WTC11 (cell line): ENCODE data around the gene TAS1R2. TPM values are rescaled to one million over a fixed set of nuclear protein-coding genes. Genes with fewer than 3 reads are reported as not detected.

Experiments
- ATAC-seq: fragments of 200-7000 bp; cut with Tn5 transposase; 2 replicates; pipeline ENCODE4 v1.10.0; 2021; ENCODE audit warnings: mild to moderate bottlenecking, moderate library complexity
- CTCF ChIA-PET: fragments of 300-600 bp; sonication (Branson Sonifier 250); formaldehyde crosslinking; loops from one replicate; lab custom pipeline; 2021; ENCODE audit warnings: antibody characterized with exemption; lab: Charles Lee
- POLR2A ChIA-PET: fragments of 350-600 bp; sonication (Branson Sonifier 250); formaldehyde crosslinking; loops from one replicate; lab custom pipeline; 2021; ENCODE audit warnings: antibody characterized with exemption; lab: Charles Lee
- DNase-seq: peaks from one replicate; pipeline ENCODE4 v3.0.0; 2021; ENCODE audit warnings: low spot score
- H3K27ac Mint-ChIP-seq: 2 replicates; pipeline ENCODE4 v1.8.0; 2021; ENCODE audit warnings: mixed read lengths
- H3K27me3 Mint-ChIP-seq: 2 replicates; pipeline ENCODE4 v1.8.0; 2021; ENCODE audit warnings: low read depth, mild to moderate bottlenecking, moderate library complexity, mixed read lengths
- H3K36me3 Mint-ChIP-seq: 2 replicates; pipeline ENCODE4 v1.8.0; 2021; ENCODE audit warnings: mixed read lengths
- H3K4me1 Mint-ChIP-seq: 2 replicates; pipeline ENCODE4 v1.8.0; 2022; ENCODE audit warnings: mixed read lengths
- H3K4me3 Mint-ChIP-seq: 2 replicates; pipeline ENCODE4 v1.8.0; 2021; ENCODE audit warnings: mild to moderate bottlenecking, moderate library complexity, mixed read lengths
- H3K9me3 Mint-ChIP-seq: 2 replicates; pipeline ENCODE4 v1.8.0; 2021; ENCODE audit warnings: mixed read lengths
- ELF4 ChIP-seq: sonication (generic); formaldehyde crosslinking; IDR thresholded peaks from 2 replicates; pipeline ENCODE4 v1.8.1; 2022; ENCODE audit warnings: low read depth, mild to moderate bottlenecking, moderate library complexity, missing genetic modification reagents
- JAZF1 ChIP-seq: fragments of 250-450 bp; sonication (Bioruptor Pico); IDR thresholded peaks from 2 replicates; pipeline ENCODE4 v1.9.0; 2021; ENCODE audit warnings: moderate library complexity, mild to moderate bottlenecking, inconsistent platforms
- JUN ChIP-seq: sonication (generic); formaldehyde crosslinking; IDR thresholded peaks from 2 replicates; pipeline ENCODE4 v1.8.0; 2023; ENCODE audit warnings: mild to moderate bottlenecking, missing genetic modification reagents
- NFATC4 ChIP-seq: fragments of 250-450 bp; sonication (Bioruptor Pico); IDR thresholded peaks from 2 replicates; pipeline ENCODE4 v1.9.0; 2021; ENCODE audit warnings: mild to moderate bottlenecking
- OVOL2 ChIP-seq: fragments of 250-450 bp; sonication (Bioruptor Pico); IDR thresholded peaks from 2 replicates; pipeline ENCODE4 v1.9.0; 2021; ENCODE audit warnings: mild to moderate bottlenecking, borderline replicate concordance
- RELA ChIP-seq: sonication (generic); formaldehyde crosslinking; IDR thresholded peaks from 2 replicates; pipeline ENCODE4 v1.8.1; 2022; ENCODE audit warnings: missing genetic modification reagents, mild to moderate bottlenecking, borderline replicate concordance
- SP1 ChIP-seq: sonication (generic); formaldehyde crosslinking; conservative IDR thresholded peaks from 2 replicates; pipeline ENCODE4 v1.8.1; 2022; ENCODE audit warnings: missing genetic modification reagents
- ZBTB21 ChIP-seq: sonication (generic); formaldehyde crosslinking; IDR thresholded peaks from 2 replicates; pipeline ENCODE4 v1.8.1; 2023; ENCODE audit warnings: mild to moderate bottlenecking, missing genetic modification reagents, borderline replicate concordance
- ZNF121 ChIP-seq: sonication (generic); formaldehyde crosslinking; IDR thresholded peaks from 2 replicates; pipeline ENCODE4 v1.8.0; 2023; ENCODE audit warnings: missing genetic modification reagents
- ZNF396 ChIP-seq: fragments of 250-450 bp; sonication (Bioruptor Pico); IDR thresholded peaks from 2 replicates; pipeline ENCODE4 v1.8.0; 2021; ENCODE audit warnings: mild to moderate bottlenecking, moderate library complexity, borderline replicate concordance
- ZNF423 ChIP-seq: fragments of 250-450 bp; sonication (Bioruptor Pico); IDR thresholded peaks from 2 replicates; pipeline ENCODE4 v2.1.2; 2022; ENCODE audit warnings: mild to moderate bottlenecking, moderate library complexity
- total RNA-seq: library from RNA; stranded (reverse); gene quantifications from 3 replicates; pipeline ENCODE4 v1.2.3, GENCODE V29; 2021
- TF ChIP-seq, protein P1 (sequence below): fragments of 250-450 bp; sonication (Bioruptor Pico); conservative IDR thresholded peaks from 2 replicates; pipeline ENCODE4 v1.9.0; 2021; ENCODE audit warnings: mild to moderate bottlenecking
- TF ChIP-seq, protein P2 (sequence below): fragments of 250-450 bp; sonication (Bioruptor Pico); IDR thresholded peaks from 2 replicates; pipeline ENCODE4 v1.9.0; 2021; ENCODE audit warnings: mild to moderate bottlenecking, borderline replicate concordance
- TF ChIP-seq, protein P3 (sequence below): sonication (generic); formaldehyde crosslinking; IDR thresholded peaks from 2 replicates; pipeline ENCODE4 v1.8.1; 2023; ENCODE audit warnings: mild to moderate bottlenecking, missing genetic modification reagents, borderline replicate concordance
- TF ChIP-seq, protein P4 (sequence below): sonication (generic); formaldehyde crosslinking; IDR thresholded peaks from 2 replicates; pipeline ENCODE4 v1.8.1; 2023; ENCODE audit warnings: mild to moderate bottlenecking, moderate library complexity, missing genetic modification reagents

TAS1R2 gene
- total RNA-seq, 1 experiment from 2014 or later, result not detected

DNA sequence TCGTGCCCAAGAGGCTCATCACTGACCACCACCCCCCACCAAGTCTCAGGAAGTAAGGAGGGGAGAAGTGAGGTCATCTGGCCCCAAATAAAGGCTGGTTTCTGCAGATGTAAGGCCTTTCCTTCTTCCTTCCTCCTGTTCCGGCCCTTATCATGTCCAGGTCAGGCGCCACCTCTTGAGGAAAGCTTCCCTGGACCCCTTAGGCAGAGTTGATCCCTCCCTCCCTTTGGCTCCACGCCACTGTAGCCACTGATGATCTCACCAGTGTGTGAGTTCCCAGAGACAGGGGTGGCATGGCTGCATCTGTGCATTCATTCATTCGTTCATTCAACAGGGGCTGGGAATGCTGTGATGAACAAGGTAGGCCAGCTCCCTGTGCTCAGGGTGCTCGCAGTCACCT is 59.2 kb downstream of the TAS1R2 start:
- DNase-seq, result no peak
- Mint-ChIP-seq H3K4me1 (peaks cover 8% of the 10 kb centered on the region), H3K27ac (no peak overlapping the region), H3K9me3 (no peaks in the 10 kb centered on the region), H3K27me3 (peaks cover 4% of the 10 kb centered on the region), H3K36me3 (no peaks in the 10 kb centered on the region)
- POLR2A ChIA-PET, result no interaction called here
- CTCF ChIA-PET, result no interaction called here
- TF ChIP-seq, protein P1, sequence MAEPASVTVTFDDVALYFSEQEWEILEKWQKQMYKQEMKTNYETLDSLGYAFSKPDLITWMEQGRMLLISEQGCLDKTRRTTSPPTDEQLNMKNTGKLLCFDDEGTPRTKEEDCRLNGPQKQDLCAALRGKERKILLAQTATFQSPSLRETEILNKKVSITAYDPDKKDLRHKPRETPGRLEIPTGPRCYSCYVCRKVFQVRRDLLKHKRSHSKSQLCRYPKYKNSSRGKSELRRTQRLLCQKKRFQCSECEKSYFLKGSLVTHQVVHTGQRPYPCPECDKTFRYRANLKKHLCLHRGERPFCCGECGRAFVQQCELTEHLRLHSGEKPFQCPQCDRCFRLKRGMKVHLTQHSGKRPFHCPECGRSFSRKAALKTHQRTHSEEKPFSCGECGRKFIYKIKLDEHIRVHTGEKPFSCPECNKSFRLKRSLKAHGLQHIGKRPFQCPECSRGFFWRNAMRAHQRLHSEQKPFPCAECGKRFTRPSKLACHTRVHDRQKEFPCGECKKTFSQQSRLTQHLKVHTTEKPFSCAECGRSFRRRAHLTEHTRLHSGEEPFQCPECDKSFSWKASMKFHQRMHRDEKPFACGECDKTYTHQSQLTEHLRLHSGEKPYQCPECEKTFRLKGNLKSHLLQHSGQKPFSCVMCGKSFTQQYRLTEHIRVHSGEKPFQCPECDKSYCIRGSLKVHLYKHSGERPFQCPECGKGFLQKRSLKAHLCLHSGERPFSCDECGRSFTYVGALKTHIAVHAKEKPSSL, result no peak
- TF ChIP-seq SP1 (CRISPR knock-in tag) (no peak), ZNF121 (no peak)
- TF ChIP-seq, all 79 proteins: peak for 0
- ATAC-seq, result no peak
- no peak overlapping the region for H3K4me3 Mint-ChIP-seq

DNA sequence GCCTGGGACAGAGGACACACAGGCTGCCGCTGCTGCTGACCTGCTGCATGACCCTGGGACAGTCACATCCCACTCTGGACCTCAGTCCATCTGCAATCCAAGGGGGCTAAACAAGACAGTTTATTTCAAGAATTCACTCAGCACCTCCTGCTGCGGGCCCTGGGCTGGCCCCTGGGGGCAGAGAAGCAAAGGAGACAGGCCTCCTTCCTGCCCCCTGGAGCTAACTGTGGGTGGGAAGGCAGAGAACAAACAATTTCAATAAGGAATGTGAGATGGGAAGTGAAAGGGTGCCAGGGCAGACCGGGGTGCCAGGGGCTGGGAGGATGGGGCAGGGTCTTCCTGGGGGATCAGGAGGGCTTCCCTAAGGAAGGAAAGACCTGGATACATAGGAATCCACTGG is 60.0 kb downstream of the TAS1R2 start:
- Mint-ChIP-seq H3K4me1 (peaks cover 14% of the 10 kb centered on the region), H3K36me3 (no peaks in the 10 kb centered on the region), H3K4me3 (no peak overlapping the region), H3K27me3 (peaks cover 4% of the 10 kb centered on the region), H3K27ac (no peak overlapping the region), H3K9me3 (no peaks in the 10 kb centered on the region)
- ChIA-PET POLR2A (no interaction called here), CTCF (no interaction called here)
- TF ChIP-seq ZBTB21 (CRISPR knock-in tag), result no peak
- TF ChIP-seq JUN, result no peak
- no peak for TF ChIP-seq ZNF396 (CRISPR knock-in tag)
- no peak for TF ChIP-seq NFATC4
- no peak for TF ChIP-seq OVOL2 (CRISPR knock-in tag)
- peak; percentile 63 for TF ChIP-seq ZNF423 (CRISPR knock-in tag)
- TF ChIP-seq, protein P2, sequence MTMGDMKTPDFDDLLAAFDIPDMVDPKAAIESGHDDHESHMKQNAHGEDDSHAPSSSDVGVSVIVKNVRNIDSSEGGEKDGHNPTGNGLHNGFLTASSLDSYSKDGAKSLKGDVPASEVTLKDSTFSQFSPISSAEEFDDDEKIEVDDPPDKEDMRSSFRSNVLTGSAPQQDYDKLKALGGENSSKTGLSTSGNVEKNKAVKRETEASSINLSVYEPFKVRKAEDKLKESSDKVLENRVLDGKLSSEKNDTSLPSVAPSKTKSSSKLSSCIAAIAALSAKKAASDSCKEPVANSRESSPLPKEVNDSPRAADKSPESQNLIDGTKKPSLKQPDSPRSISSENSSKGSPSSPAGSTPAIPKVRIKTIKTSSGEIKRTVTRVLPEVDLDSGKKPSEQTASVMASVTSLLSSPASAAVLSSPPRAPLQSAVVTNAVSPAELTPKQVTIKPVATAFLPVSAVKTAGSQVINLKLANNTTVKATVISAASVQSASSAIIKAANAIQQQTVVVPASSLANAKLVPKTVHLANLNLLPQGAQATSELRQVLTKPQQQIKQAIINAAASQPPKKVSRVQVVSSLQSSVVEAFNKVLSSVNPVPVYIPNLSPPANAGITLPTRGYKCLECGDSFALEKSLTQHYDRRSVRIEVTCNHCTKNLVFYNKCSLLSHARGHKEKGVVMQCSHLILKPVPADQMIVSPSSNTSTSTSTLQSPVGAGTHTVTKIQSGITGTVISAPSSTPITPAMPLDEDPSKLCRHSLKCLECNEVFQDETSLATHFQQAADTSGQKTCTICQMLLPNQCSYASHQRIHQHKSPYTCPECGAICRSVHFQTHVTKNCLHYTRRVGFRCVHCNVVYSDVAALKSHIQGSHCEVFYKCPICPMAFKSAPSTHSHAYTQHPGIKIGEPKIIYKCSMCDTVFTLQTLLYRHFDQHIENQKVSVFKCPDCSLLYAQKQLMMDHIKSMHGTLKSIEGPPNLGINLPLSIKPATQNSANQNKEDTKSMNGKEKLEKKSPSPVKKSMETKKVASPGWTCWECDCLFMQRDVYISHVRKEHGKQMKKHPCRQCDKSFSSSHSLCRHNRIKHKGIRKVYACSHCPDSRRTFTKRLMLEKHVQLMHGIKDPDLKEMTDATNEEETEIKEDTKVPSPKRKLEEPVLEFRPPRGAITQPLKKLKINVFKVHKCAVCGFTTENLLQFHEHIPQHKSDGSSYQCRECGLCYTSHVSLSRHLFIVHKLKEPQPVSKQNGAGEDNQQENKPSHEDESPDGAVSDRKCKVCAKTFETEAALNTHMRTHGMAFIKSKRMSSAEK (CRISPR knock-in tag), result no peak
- ATAC-seq (no peak), DNase-seq (no peak)

DNA sequence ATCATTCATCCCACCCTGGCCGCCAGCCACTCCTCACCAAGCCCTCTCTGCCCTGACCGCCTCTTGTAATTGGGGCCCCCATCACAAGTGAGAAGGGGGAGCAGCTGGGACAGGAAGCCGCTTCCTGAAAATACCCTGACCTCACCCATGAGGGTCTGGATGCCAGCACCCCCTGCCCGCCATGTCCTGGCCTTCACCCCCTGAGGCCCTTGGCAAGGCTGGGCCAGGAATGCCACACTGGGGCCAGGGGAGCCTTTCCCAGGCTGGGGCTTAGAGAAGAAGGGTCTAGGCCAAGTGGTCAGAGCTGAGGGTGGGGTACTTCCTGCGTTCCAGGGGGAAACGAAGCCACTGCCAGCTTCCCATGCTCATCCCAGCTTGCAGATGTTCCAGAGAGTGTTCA is 60.5 kb downstream of the TAS1R2 start:
- peaks cover 19% of the 10 kb centered on the region for H3K4me1 Mint-ChIP-seq
- H3K9me3 Mint-ChIP-seq, result no peaks in the 10 kb centered on the region
- H3K27me3 Mint-ChIP-seq, result peaks cover 4% of the 10 kb centered on the region
- no peak overlapping the region for H3K4me3 Mint-ChIP-seq
- DNase-seq (no peak), ATAC-seq (no peak)
- POLR2A ChIA-PET, result no interaction called here
- no peak overlapping the region for H3K27ac Mint-ChIP-seq
- no peaks in the 10 kb centered on the region for H3K36me3 Mint-ChIP-seq
- CTCF ChIA-PET, result interaction anchor here (0.8 kb wide), 1 partner anchor 96 kb away, joined by 3 read pairs; no protein-coding TSS in a partner anchor
- TF ChIP-seq ELF4 (no peak), RELA (CRISPR knock-in tag) (no peak), JAZF1 (CRISPR knock-in tag) (no peak)
- TF ChIP-seq, protein P3, sequence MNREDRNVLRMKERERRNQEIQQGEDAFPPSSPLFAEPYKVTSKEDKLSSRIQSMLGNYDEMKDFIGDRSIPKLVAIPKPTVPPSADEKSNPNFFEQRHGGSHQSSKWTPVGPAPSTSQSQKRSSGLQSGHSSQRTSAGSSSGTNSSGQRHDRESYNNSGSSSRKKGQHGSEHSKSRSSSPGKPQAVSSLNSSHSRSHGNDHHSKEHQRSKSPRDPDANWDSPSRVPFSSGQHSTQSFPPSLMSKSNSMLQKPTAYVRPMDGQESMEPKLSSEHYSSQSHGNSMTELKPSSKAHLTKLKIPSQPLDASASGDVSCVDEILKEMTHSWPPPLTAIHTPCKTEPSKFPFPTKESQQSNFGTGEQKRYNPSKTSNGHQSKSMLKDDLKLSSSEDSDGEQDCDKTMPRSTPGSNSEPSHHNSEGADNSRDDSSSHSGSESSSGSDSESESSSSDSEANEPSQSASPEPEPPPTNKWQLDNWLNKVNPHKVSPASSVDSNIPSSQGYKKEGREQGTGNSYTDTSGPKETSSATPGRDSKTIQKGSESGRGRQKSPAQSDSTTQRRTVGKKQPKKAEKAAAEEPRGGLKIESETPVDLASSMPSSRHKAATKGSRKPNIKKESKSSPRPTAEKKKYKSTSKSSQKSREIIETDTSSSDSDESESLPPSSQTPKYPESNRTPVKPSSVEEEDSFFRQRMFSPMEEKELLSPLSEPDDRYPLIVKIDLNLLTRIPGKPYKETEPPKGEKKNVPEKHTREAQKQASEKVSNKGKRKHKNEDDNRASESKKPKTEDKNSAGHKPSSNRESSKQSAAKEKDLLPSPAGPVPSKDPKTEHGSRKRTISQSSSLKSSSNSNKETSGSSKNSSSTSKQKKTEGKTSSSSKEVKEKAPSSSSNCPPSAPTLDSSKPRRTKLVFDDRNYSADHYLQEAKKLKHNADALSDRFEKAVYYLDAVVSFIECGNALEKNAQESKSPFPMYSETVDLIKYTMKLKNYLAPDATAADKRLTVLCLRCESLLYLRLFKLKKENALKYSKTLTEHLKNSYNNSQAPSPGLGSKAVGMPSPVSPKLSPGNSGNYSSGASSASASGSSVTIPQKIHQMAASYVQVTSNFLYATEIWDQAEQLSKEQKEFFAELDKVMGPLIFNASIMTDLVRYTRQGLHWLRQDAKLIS (CRISPR knock-in tag), result no peak
- TF ChIP-seq, protein P4, sequence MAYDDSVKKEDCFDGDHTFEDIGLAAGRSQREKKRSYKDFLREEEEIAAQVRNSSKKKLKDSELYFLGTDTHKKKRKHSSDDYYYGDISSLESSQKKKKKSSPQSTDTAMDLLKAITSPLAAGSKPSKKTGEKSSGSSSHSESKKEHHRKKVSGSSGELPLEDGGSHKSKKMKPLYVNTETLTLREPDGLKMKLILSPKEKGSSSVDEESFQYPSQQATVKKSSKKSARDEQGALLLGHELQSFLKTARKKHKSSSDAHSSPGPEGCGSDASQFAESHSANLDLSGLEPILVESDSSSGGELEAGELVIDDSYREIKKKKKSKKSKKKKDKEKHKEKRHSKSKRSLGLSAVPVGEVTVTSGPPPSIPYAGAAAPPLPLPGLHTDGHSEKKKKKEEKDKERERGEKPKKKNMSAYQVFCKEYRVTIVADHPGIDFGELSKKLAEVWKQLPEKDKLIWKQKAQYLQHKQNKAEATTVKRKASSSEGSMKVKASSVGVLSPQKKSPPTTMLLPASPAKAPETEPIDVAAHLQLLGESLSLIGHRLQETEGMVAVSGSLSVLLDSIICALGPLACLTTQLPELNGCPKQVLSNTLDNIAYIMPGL (CRISPR knock-in tag), result no peak
- TF ChIP-seq, protein P2 (CRISPR knock-in tag), result no peak
